ENCODE measurements around the gene CCDC33. TPM values are rescaled to one million over a fixed set of nuclear protein-coding genes. Genes with fewer than 3 reads are reported as not detected.

The CCDC33 gene
- total RNA-seq, 1 experiment from 2014 or later, result not detected

DNA sequence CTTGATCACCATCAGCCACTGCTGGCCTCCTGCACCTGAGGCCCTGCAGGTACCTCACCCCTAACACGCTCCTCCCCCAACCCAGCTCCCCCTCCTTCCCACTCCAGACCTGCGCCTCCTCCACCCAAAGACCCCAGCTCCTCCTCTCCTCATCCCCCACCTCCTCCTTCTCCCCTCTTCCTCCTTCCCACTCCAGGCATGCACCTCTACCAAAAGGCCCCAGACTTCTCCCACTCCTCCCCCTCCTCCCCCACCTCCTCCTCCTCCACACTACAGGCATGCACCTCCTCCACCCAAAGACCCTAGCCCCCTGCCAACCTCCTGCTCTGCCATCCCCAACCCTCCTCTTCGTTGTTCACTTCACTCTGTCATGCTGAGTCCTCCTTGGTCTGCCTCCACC is 88.6 kb downstream of the CCDC33 start:
- intact Hi-C loops (cut with micrococcal nuclease; ENCODE audit: unreplicated experiment), result no loop called here

DNA sequence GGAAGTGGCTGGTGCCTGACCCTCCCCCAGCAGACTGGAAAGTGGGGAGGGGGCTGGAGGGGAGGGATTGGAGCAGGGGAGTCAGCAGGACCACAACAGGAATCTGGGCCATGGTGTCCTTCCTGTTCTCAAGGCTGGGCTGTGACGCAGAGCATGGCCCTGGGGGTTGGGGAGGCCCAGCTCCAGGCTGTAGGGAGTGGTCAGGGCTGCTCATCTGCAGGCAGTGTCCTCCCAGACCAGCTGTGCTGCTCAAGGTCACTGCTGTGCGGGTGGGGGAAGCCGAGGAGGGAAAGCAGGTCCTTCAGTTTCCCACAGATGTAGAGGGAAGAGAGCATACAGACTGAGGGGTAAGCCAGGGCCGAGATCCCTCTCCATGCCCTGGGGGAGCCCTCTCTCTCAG is 90.6 kb downstream of the CCDC33 start:
- DNase-seq (ENCODE audit: low read depth, low spot score) (no peak), ATAC-seq (no peak)
- POLR2A ChIA-PET, result no interaction called here
- Histone ChIP-seq H3K4me1 (ENCODE audit: control insufficient read depth, insufficient read depth, low read length) (no peaks in the 10 kb centered on the region), H3K27ac (ENCODE audit: low read length) (no peak overlapping the region), H3K9me3 (ENCODE audit: control insufficient read depth, insufficient read depth, low read depth, low read length) (no peaks in the 10 kb centered on the region), H3K36me3 (ENCODE audit: control insufficient read depth, insufficient read depth, low read length) (no peaks in the 10 kb centered on the region), H3K4me3 (ENCODE audit: low read depth in 2 of 2, low read length in 2 of 2) (no peak overlapping the region), H3K27me3 (ENCODE audit: control insufficient read depth, insufficient read depth, low read length) (no peaks in the 10 kb centered on the region)
- CTCF ChIA-PET, result no interaction called here
- TF ChIP-seq SIN3A (IDR thresholded peaks at IDR 0.05; ENCODE audit: borderline replicate concordance, insufficient read depth, low read depth, low read length) (no peak), TCF7L2 (IDR thresholded peaks at IDR 0.05; ENCODE audit: low read depth, low read length) (no peak), POLR2AphosphoS5 (IDR thresholded peaks at IDR 0.05; ENCODE audit: low read depth, low read length) (no peak)
- TF ChIP-seq, protein P1, sequence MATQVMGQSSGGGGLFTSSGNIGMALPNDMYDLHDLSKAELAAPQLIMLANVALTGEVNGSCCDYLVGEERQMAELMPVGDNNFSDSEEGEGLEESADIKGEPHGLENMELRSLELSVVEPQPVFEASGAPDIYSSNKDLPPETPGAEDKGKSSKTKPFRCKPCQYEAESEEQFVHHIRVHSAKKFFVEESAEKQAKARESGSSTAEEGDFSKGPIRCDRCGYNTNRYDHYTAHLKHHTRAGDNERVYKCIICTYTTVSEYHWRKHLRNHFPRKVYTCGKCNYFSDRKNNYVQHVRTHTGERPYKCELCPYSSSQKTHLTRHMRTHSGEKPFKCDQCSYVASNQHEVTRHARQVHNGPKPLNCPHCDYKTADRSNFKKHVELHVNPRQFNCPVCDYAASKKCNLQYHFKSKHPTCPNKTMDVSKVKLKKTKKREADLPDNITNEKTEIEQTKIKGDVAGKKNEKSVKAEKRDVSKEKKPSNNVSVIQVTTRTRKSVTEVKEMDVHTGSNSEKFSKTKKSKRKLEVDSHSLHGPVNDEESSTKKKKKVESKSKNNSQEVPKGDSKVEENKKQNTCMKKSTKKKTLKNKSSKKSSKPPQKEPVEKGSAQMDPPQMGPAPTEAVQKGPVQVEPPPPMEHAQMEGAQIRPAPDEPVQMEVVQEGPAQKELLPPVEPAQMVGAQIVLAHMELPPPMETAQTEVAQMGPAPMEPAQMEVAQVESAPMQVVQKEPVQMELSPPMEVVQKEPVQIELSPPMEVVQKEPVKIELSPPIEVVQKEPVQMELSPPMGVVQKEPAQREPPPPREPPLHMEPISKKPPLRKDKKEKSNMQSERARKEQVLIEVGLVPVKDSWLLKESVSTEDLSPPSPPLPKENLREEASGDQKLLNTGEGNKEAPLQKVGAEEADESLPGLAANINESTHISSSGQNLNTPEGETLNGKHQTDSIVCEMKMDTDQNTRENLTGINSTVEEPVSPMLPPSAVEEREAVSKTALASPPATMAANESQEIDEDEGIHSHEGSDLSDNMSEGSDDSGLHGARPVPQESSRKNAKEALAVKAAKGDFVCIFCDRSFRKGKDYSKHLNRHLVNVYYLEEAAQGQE (IDR thresholded peaks at IDR 0.05; ENCODE audit: insufficient read depth in 1 of 2, low read depth in 2 of 2, low read length in 1 of 2), result no peak
- TF ChIP-seq, protein P2, sequence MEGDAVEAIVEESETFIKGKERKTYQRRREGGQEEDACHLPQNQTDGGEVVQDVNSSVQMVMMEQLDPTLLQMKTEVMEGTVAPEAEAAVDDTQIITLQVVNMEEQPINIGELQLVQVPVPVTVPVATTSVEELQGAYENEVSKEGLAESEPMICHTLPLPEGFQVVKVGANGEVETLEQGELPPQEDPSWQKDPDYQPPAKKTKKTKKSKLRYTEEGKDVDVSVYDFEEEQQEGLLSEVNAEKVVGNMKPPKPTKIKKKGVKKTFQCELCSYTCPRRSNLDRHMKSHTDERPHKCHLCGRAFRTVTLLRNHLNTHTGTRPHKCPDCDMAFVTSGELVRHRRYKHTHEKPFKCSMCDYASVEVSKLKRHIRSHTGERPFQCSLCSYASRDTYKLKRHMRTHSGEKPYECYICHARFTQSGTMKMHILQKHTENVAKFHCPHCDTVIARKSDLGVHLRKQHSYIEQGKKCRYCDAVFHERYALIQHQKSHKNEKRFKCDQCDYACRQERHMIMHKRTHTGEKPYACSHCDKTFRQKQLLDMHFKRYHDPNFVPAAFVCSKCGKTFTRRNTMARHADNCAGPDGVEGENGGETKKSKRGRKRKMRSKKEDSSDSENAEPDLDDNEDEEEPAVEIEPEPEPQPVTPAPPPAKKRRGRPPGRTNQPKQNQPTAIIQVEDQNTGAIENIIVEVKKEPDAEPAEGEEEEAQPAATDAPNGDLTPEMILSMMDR (IDR thresholded peaks at IDR 0.05), result no peak
- in situ Hi-C loops (cut with HindIII; ENCODE audit: low pct_unique_long_range_greater_than_20kb, low sequenced_read_pairs) (no loop called here), intact Hi-C loops (cut with micrococcal nuclease; ENCODE audit: unreplicated experiment) (no loop called here)
- no TSS peak for BruUV-seq (replicated peaks)

More for the DNA sequence above, 88.6 kb downstream of the CCDC33 start:
- Histone ChIP-seq H3K36me3 (ENCODE audit: control insufficient read depth, insufficient read depth, low read length) (no peaks in the 10 kb centered on the region), H3K9me3 (ENCODE audit: control insufficient read depth, insufficient read depth, low read depth, low read length) (no peaks in the 10 kb centered on the region), H3K4me1 (ENCODE audit: control insufficient read depth, insufficient read depth, low read length) (no peaks in the 10 kb centered on the region), H3K27me3 (ENCODE audit: control insufficient read depth, insufficient read depth, low read length) (no peaks in the 10 kb centered on the region), H3K4me3 (ENCODE audit: low read depth in 2 of 2, low read length in 2 of 2) (no peak overlapping the region), H3K27ac (ENCODE audit: low read length) (no peak overlapping the region)
- DNase-seq (ENCODE audit: low read depth, low spot score) (no peak), ATAC-seq (no peak)
- TF ChIP-seq, protein P1 (IDR thresholded peaks at IDR 0.05; ENCODE audit: insufficient read depth in 1 of 2, low read depth in 2 of 2, low read length in 1 of 2), result no peak
- TF ChIP-seq, protein P2 (IDR thresholded peaks at IDR 0.05), result no peak
- TF ChIP-seq POLR2AphosphoS5 (IDR thresholded peaks at IDR 0.05; ENCODE audit: low read depth, low read length) (no peak), TCF7L2 (IDR thresholded peaks at IDR 0.05; ENCODE audit: low read depth, low read length) (no peak), SIN3A (IDR thresholded peaks at IDR 0.05; ENCODE audit: borderline replicate concordance, insufficient read depth, low read depth, low read length) (no peak)
- CTCF ChIA-PET, result interaction anchor here (0.6 kb wide), 1 partner anchor 258 kb away, joined by 3 read pairs; no protein-coding TSS in a partner anchor
- in situ Hi-C loops (cut with HindIII; ENCODE audit: low pct_unique_long_range_greater_than_20kb, low sequenced_read_pairs), result no loop called here
- BruUV-seq (replicated peaks), result no TSS peak
- POLR2A ChIA-PET, result no interaction called here

All from Panc1 (cell line).